CD4-positive, alpha-beta T cell treated with Interleukin-6 at 100 ng/mL for 8 hours (primary cell): ENCODE data around the gene ATXN7.

Experiments used
- DNase-seq: peaks from one replicate; pipeline ENCODE4 v3.0.0-alpha.2; 2020; ENCODE audit warnings: mixed read lengths, low spot score

ATXN7 gene, protein sequence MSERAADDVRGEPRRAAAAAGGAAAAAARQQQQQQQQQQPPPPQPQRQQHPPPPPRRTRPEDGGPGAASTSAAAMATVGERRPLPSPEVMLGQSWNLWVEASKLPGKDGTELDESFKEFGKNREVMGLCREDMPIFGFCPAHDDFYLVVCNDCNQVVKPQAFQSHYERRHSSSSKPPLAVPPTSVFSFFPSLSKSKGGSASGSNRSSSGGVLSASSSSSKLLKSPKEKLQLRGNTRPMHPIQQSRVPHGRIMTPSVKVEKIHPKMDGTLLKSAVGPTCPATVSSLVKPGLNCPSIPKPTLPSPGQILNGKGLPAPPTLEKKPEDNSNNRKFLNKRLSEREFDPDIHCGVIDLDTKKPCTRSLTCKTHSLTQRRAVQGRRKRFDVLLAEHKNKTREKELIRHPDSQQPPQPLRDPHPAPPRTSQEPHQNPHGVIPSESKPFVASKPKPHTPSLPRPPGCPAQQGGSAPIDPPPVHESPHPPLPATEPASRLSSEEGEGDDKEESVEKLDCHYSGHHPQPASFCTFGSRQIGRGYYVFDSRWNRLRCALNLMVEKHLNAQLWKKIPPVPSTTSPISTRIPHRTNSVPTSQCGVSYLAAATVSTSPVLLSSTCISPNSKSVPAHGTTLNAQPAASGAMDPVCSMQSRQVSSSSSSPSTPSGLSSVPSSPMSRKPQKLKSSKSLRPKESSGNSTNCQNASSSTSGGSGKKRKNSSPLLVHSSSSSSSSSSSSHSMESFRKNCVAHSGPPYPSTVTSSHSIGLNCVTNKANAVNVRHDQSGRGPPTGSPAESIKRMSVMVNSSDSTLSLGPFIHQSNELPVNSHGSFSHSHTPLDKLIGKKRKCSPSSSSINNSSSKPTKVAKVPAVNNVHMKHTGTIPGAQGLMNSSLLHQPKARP

GRCh38 chr3:63863150-63864007 lies at the start of gene ATXN7, which contains the start of gene THOC7:
TSS of gene ATXN7 (plus strand) at chr3:63863867. CDS start at chr3:63912599, 48,732 bp downstream.
TSS of gene THOC7 (minus strand) at chr3:63863805. CDS start at chr3:63863790, 15 bp downstream.
- DNase-seq, result peak; percentile 62

DNA sequence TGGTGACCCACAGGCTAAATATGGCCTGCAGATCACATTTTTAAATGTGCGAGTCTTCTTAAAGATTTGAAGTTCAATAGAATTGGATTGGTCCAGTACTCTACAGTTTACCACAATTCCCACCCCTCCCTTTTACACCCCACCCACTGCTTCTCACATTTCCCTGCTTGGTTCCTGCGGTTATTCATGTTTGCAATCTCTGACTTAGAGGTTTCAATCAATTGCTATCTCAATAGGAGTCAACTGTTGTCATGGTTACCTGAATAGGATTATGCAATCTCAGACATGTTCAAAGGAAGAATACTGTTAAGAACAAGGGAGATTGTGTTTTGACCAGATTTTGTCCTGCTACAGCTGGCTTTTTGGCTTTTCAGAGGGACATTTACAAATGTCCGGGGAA lies 49.4 kb upstream of the ATXN7 start:
- no peak for DNase-seq

DNA sequence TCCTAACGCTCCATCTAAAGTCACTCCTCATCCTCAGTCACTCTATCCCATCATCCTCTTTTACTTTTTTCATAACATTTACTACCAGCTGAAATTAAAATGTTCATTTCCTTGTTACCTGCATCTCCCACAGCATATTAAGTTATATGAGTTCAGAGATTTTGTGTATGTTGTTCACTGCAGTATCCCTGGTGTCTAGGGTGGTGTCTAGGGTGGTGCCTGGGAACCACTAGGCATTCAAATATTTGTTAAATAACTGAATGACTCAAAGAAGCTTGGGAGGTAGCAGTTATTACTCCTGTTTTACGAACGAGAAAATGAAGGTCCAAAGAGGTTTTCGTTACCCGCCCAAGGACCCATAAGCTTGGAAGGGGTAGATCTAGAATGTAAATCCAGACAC lies 46.4 kb upstream of the ATXN7 start:
- no peak for DNase-seq

GRCh38 chr3:63818282-63819150 lies 45.2 kb upstream of the ATXN7 start:
- peak; percentile 60 for DNase-seq

- no peak for DNase-seq
Observed at GRCh38 chr3:63819151-63819398, 44.6 kb upstream of the ATXN7 start, which contains the start of gene C3orf49. TSS of gene C3orf49 (plus strand) at chr3:63819299. CDS start at chr3:63819472, 173 bp downstream.

DNA sequence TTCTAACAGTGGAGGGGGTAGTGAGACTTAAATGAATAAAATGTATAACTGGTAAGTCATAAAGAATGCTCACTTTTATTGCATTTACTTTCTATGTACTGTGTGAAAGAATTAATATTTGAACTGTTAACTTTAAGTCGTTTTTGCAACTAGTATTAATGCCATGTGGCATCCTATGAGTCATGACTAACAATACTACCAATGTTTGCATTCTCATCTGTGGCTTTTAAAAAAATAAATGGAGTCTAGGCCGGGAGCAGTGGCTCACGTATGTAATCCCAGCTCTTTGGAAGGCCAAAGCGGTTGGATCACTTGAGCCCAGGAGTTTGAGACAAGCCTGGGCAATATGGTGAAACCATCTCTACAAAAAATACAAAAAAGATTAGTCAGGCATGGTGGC lies 39.4 kb upstream of the ATXN7 start:
- DNase-seq, result no peak

GRCh38 chr3:63830526-63830925 lies 33.1 kb upstream of the ATXN7 start:
- DNase-seq, result no peak

DNA sequence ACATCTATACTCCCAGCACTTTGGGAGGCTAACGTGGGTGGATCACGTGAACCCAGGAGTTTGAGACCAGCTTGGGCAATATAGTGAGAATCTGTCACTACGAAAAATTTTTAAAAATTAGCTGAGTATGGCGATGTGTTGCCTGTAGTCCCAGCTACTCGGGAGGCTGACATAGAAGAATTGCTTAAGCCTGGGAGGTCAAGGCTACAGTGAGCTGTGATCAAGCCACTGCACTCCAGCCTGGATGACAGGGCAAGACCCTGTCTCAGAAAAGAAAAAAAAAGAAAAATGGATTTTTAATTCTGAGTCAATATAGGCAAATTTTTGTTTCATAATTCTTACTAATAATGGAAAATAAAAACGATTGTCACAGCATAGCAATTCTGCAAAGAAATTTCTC lies 31.3 kb upstream of the ATXN7 start:
- no peak for DNase-seq

DNA sequence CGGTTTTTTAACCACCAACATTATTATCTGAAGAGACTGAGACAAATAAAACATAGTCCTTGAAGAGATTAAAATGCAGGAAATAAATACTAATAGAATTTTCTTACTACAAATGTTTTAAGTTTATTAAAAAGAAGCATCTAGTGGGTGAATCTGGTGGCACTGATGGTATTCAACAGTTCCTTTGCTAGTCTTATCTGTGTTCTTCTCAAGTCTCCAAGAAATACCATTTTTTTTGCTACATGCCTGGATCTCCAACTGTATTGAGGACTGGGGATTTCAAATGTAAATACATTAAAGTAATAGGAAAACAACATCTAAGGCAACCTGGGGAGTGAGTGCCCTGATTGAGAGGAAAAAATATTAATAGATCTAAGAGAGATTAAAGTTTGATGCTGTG lies 22.0 kb upstream of the ATXN7 start:
- DNase-seq, result no peak

- DNase-seq, result no peak
Observed at GRCh38 chr3:63842127-63842526, 21.5 kb upstream of the ATXN7 start.

GRCh38 chr3:63845215-63845614 lies 18.5 kb upstream of the ATXN7 start:
- DNase-seq, result no peak

- no peak for DNase-seq
Observed at GRCh38 chr3:63847718-63848450, 15.8 kb upstream of the ATXN7 start.

- DNase-seq, result no peak
Observed at GRCh38 chr3:63849175-63849574, 14.5 kb upstream of the ATXN7 start.

- DNase-seq, result no peak
Observed at GRCh38 chr3:63851287-63851686, 12.4 kb upstream of the ATXN7 start.

DNA sequence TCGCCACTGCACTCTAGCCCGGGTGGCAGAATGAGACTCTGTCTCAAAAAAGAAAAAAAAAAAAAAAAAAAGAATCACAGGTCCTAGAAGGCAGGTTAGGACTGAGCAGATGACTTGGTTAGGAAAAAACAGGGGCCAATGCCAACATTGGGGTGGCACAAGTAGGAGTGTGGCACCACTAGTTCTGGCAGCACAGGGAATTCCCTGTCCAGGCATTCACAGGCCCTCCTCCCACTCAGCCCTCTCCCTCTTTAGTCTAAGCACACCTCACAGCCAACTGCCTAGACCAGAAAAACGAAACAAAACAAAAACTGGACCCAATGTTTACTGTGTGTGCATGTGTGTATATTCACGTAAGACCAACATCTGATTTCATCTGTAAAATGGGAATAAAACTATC lies 10.6 kb upstream of the ATXN7 start:
- no peak for DNase-seq

DNA sequence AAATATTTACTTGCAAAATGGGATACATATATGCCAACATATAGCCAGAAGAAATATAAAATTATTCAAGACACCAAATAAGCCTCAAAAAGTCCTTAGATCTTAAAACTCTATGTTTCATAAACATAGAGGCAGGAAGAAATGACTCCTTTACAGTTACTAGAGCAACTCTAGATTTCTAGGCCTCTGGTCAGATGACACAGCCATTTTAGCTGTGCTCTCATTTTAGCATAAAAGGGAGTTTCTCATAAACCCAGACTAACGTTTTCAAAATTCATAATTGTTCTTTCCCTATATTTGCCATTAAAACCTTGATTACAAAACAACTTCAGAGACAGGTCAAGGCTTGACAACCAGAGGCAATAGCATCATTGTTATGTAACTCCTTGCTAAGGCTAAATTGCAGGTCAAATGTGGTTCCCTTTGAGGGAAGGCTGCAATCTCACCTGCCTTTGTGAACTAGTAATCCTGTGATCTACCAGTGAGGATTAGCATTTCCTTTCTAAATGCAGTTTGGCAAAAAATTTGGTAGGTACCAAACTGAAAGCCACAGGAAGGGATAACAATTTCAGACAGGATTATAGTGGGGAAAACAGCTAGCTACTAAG lies 8.2 kb upstream of the ATXN7 start:
- no peak for DNase-seq

DNA sequence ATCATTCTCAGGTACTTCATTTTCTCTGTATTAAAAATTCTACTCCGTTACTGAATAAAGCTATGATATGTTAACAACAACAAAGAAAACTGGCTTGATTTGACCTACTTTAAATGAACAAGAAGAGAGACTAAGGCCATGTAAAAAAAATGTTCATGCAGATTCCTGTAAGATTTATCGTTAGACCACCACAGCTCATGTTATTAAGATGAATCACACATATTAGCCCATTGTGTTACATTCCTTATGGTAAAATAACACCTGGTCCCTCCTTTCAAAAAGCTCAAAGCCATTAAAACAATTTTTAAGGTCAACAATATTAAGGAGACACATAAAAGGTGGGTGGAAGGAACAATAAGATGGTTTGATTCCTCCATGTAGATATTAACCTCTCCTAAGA lies 6.4 kb upstream of the ATXN7 start:
- DNase-seq, result no peak

DNA sequence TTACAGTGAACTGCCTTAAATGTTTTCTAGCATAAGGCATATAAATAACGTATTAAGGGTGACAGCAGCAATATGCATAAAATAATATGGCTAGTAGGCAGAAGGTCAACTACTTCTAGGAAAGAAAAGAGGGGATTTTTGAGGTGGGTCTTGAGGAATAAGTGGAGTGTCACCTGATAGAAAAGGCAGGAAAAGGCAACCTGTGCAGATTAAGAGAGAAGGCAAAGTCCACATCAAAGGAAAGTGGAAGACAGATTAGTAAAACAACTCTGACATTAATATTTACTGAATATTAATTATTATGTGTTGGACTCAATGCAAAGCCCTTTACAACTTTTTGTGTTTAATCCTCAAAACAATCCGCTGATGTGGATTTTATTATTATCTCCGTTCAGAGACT lies 2.9 kb upstream of the ATXN7 start:
- DNase-seq, result no peak

DNA sequence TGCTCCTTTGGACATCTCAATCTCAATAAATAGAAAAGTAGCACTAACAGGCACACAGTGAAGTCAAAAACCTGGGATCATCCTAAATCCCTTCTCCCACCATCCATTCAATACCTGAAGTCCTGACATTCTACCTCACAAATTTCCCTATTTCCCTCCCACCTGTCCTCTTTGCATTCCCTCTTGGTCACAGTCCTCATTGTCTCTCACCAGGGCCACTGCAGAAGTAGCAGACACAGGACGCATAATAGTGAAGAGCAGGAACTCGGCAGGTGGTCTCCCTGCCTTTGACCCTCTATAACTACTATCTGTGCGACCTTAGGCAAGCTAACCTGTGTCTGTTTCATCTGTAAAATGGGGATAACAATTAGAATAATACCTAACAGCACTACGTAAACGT lies 2.4 kb upstream of the ATXN7 start:
- DNase-seq, result no peak

DNA sequence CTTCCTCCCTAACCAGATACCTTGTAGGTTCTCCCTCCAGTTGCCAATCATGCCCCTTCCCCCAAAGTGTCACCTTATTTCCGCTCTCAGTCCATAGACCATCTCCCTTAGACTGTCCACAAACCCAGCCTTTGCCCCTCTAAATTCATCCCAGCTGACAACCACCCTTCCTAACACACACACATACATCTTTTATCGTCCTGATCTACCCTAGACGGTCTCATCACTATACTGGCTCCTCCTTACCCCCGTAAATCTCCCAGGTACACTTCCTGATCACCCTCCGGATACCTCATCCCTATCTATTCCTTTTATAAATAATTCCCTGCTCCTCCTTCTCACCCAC lies 890 bp upstream of the ATXN7 start:
- no peak for DNase-seq
